Sciatic nerve (tissue), 2 donors: ENCODE measurements around the gene SUSD4. TPM values are rescaled to one million over a fixed set of nuclear protein-coding genes. Genes with fewer than 3 reads are reported as not detected.
"Not testable (repeated sequence)": the region's sequence is repeated elsewhere in the genome, so short reads cannot be mapped to it uniquely, and the experiment has no call there.

Source experiments
- ATAC-seq: fragments of 200-7000 bp; cut with Tn5 transposase; one replicate; pipeline ENCODE4 v1.9.1; 2020; ENCODE audit warnings: mild to moderate bottlenecking, moderate library complexity
- DNase-seq: peaks from one replicate; pipeline ENCODE4 v3.0.0-alpha.2; 2020; ENCODE audit warnings: low spot score
- intact Hi-C: fragments of 100-400 bp; cut with DNase I; formaldehyde crosslinking; loops from one replicate; pipeline ENCODE4 v1.14.2; 2022
- total RNA-seq: library from RNA; stranded (reverse); fragmentation: NEBNext Ultra II Directional; extraction: Animal tissue kit (Norgen Biotek cat#: 25700); gene quantifications from one replicate; pipeline ENCODE4 v1.2.1, GENCODE V29; 2021
- donor health status: DM: no; HTN: no; CAD: no.
- donor health status: DM: no; HTN: no; CAD: no.

SUSD4 gene
- total RNA-seq, 1 donor from 2014 or later = not detected

- intact Hi-C loops = no loop called here
- ATAC-seq (no peak), DNase-seq (no peak)
Observed at GRCh38 chr1:223266632-223267172, 97.3 kb downstream of the SUSD4 start.

GRCh38 chr1:223264983-223265908, 98.7 kb downstream of the SUSD4 start:
- no peak for DNase-seq
- intact Hi-C loops = no loop called here
- no peak for ATAC-seq

- intact Hi-C loops = no loop called here
- DNase-seq (no peak), ATAC-seq (no peak)
Observed at GRCh38 chr1:223264529-223264928, 99.4 kb downstream of the SUSD4 start.

GRCh38 chr1:223261914-223262313, 102.1 kb downstream of the SUSD4 start:
- ATAC-seq (no peak), DNase-seq (no peak)
- intact Hi-C loops = no loop called here

GRCh38 chr1:223260712-223261111, 103.3 kb downstream of the SUSD4 start:
- ATAC-seq (no peak), DNase-seq (no peak)
- intact Hi-C loops = no loop called here

- intact Hi-C loops = no loop called here
- no peak for DNase-seq
- ATAC-seq = no peak
Observed at GRCh38 chr1:223259462-223259861, 104.5 kb downstream of the SUSD4 start.

- ATAC-seq (no peak), DNase-seq (no peak)
- intact Hi-C loops = no loop called here
Observed at GRCh38 chr1:223258751-223259198, 105.2 kb downstream of the SUSD4 start.

- intact Hi-C loops = no loop called here
- no peak for DNase-seq
- ATAC-seq = no peak
Observed at GRCh38 chr1:223257856-223258550, 106.0 kb downstream of the SUSD4 start.

- no peak for ATAC-seq
- intact Hi-C loops = no loop called here
- no peak for DNase-seq
Observed at GRCh38 chr1:223256034-223256433, 107.9 kb downstream of the SUSD4 start.

- intact Hi-C loops = no loop called here
- DNase-seq = no peak
- ATAC-seq = no peak
Observed at GRCh38 chr1:223253916-223254315, 110.1 kb downstream of the SUSD4 start.

GRCh38 chr1:223251387-223251786, 112.6 kb downstream of the SUSD4 start:
- ATAC-seq, intact Hi-C loops, DNase-seq: not testable (repeated sequence)

- intact Hi-C loops = no loop called here
- no peak for ATAC-seq
Observed at GRCh38 chr1:223250632-223251015, 113.4 kb downstream of the SUSD4 start.

GRCh38 chr1:223249854-223250631, 113.9 kb downstream of the SUSD4 start:
- DNase-seq (no peak), ATAC-seq (no peak)
- intact Hi-C loops = no loop called here

More at GRCh38 chr1:223250632-223251015, 113.4 kb downstream of the SUSD4 start:
- DNase-seq = no peak

GRCh38 chr1:223248770-223249140, 115.2 kb downstream of the SUSD4 start:
- intact Hi-C loops = no loop called here
- no peak for ATAC-seq
- DNase-seq = no peak

GRCh38 chr1:223248001-223248769, 115.8 kb downstream of the SUSD4 start:
- intact Hi-C loops = no loop called here
- no peak for ATAC-seq

GRCh38 chr1:223246476-223247112, 117.4 kb downstream of the SUSD4 start:
- ATAC-seq (no peak), DNase-seq (no peak)
- intact Hi-C loops = no loop called here

More at GRCh38 chr1:223248001-223248769, 115.8 kb downstream of the SUSD4 start:
- DNase-seq = no peak

- DNase-seq (no peak), ATAC-seq (no peak)
- intact Hi-C loops = no loop called here
Observed at GRCh38 chr1:223245983-223246382, 118.0 kb downstream of the SUSD4 start.

GRCh38 chr1:223245411-223245810, 118.6 kb downstream of the SUSD4 start:
- ATAC-seq (no peak), DNase-seq (no peak)
- intact Hi-C loops = no loop called here
